Fibroblast of the aortic adventitia (primary cell): ENCODE measurements around the gene DFFA. TPM values are rescaled to one million over a fixed set of nuclear protein-coding genes. Genes with fewer than 3 reads are reported as not detected.

Source experiments
- DNase-seq: peaks from one replicate; pipeline ENCODE4 v3.0.0-alpha.2; 2010; ENCODE audit warnings: low read depth
- H3K4me3 ChIP-seq: 2 replicates; pipeline ENCODE4 v1.5.1; 2011; ENCODE audit warnings: low read depth, mild to moderate bottlenecking, control low read depth, low read length, moderate library complexity
- CTCF ChIP-seq: IDR thresholded peaks from 2 replicates; pipeline ENCODE4 v1.5.1; 2011; ENCODE audit warnings: mild to moderate bottlenecking, low read length, control low read depth, inconsistent platforms; ENCODE audit not compliant: insufficient read depth
- total RNA-seq: library from RNA; depleted of rRNA; stranded (reverse); fragments of >200 nt; gene quantifications from 2 replicates; pipeline ENCODE4 v1.2.3, GENCODE V29; 2012; ENCODE audit warnings: low replicate concordance

The DFFA gene
- total RNA-seq, 1 donor = 36.6 TPM

GRCh38 chr1:10494418-10494753 is 22.1 kb upstream of the DFFA start:
- no peak for TF ChIP-seq CTCF
- no peak overlapping the region for H3K4me3 ChIP-seq

GRCh38 chr1:10490286-10490970 is 18.1 kb upstream of the DFFA start:
- no peak overlapping the region for H3K4me3 ChIP-seq
- DNase-seq = no peak
- TF ChIP-seq CTCF = no peak

More at GRCh38 chr1:10494418-10494753, 22.1 kb upstream of the DFFA start:
- no peak for DNase-seq

DNA sequence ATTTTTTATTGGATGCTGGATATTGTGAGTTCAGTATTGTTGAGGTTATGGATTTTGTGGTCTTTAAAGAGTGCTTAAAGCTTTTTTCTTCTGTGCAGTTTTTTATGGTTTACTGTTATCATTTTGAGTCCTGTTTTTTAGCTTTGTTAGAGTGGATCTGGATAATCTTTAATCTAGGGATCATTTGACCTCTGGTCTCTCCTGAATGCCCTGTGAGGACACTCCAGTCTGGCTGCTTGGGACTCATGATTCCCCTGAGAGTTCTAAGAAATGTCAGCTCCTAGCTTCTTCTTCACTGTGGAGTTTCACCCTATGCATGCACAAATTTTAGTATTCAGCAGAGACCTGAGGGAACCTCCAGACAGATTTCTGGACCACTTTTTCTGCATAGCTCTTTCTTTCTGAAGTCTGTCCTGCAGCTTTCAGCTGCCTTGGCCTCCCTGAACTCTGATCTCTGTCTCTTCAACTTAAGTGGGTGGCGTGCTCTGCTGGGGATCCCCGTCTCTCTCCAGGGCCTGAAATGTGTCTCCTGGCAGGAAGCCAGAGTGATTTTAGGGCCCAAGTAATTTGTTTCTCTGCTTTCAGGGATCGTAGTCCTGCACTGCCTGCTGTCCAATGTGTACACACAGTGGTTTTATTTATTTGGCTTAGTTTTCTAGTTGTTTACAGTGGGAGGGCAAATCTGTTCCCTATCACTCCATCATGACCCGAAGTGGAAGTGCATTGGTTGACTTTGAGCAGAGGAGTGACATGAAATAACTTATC is 17.1 kb upstream of the DFFA start:
- DNase-seq = no peak
- no peak overlapping the region for H3K4me3 ChIP-seq
- no peak for TF ChIP-seq CTCF

- H3K4me3 ChIP-seq = no peak overlapping the region
- DNase-seq = no peak
- TF ChIP-seq CTCF = no peak
Observed at GRCh38 chr1:10484521-10484920, 12.2 kb upstream of the DFFA start.

GRCh38 chr1:10480614-10481013 is 8.3 kb upstream of the DFFA start:
- no peak for TF ChIP-seq CTCF
- no peak overlapping the region for H3K4me3 ChIP-seq
- no peak for DNase-seq

GRCh38 chr1:10479296-10479695 is 7.0 kb upstream of the DFFA start:
- no peak overlapping the region for H3K4me3 ChIP-seq
- TF ChIP-seq CTCF = no peak
- DNase-seq = no peak
